HCT116 (cell line): Measurements from ENCODE around the gene TSPAN14.
"Not testable (repeated sequence)": the region's sequence is repeated elsewhere in the genome, so short reads cannot be mapped to it uniquely, and the experiment has no call there.

Source experiments
- ATF3 ChIP-seq: IDR thresholded peaks from 2 replicates; pipeline ENCODE4 v1.6.1; 2012
- CEBPB ChIP-seq: IDR thresholded peaks from 2 replicates; pipeline ENCODE4 v1.6.1; 2012; ENCODE audit warnings: low read depth
- EZH2 ChIP-seq: fragments of 200-600 bp; sonication (generic); IDR thresholded peaks from 2 replicates; pipeline ENCODE4 v1.6.1; 2017; ENCODE audit warnings: antibody characterized with exemption, mixed run types
- EZH2phosphoT487 ChIP-seq: fragments of 200-600 bp; IDR thresholded peaks from 2 replicates; pipeline ENCODE4 v1.6.1; 2018; ENCODE audit warnings: antibody characterized with exemption, borderline replicate concordance
- FOSL1 ChIP-seq: IDR thresholded peaks from 2 replicates; pipeline ENCODE4 v1.6.1; 2012; ENCODE audit warnings: low read depth
- JUND ChIP-seq: IDR thresholded peaks from 2 replicates; pipeline ENCODE4 v1.6.1; 2012
- POLR2A ChIP-seq: IDR thresholded peaks from 2 replicates; pipeline ENCODE4 v1.7.0; 2011; ENCODE audit warnings: borderline replicate concordance; ENCODE audit not compliant: insufficient read depth, insufficient read length; ENCODE audit errors: extremely low read depth
- POLR2AphosphoS5 ChIP-seq: IDR thresholded peaks from 2 replicates; pipeline ENCODE4 v1.6.1; 2011; ENCODE audit warnings: mild to moderate bottlenecking, low read depth, low read length, moderate library complexity
- RAD21 ChIP-seq: IDR thresholded peaks from 2 replicates; pipeline ENCODE4 v1.6.1; 2012; ENCODE audit warnings: low read depth, mild to moderate bottlenecking
- SIN3A ChIP-seq: IDR thresholded peaks from 2 replicates; pipeline ENCODE4 v1.6.1; 2012; ENCODE audit warnings: low read depth
- TF ChIP-seq, protein P1 (sequence below), 3 experiments: fragments of 200-600 bp in 1 of 3; sonication (generic) in 1 of 3; IDR thresholded peaks in 2 of 3; conservative IDR thresholded peaks in 1 of 3; 2 replicates each; pipeline ENCODE4 v1.5.1; 2012 to 2017; ENCODE audit warnings: low read depth in 2 of 3, low read length in 2 of 3, antibody characterized with exemption in 1 of 3, borderline replicate concordance in 1 of 3, control low read depth in 1 of 3, mild to moderate bottlenecking in 1 of 3, mixed read lengths in 1 of 3, mixed run types in 1 of 3, moderate library complexity in 1 of 3; ENCODE audit not compliant: insufficient read depth in 1 of 3

DNA sequence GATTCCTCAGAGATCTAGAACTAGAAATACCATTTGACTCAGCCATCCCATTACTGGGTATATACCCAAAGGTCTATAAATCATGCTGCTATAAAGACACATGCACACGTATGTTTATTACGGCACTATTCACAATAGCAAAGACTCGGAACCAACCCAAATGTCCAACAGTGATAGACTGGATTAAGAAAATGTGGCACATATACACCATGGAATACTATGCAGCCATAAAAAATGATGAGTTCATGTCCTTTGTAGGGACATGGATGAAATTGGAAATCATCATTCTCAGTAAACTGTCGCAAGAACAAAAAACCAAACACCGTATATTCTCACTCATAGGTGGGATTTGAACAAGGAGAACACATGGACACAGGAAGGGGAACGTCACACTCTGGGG, 26.3 kb downstream of the TSPAN14 start:
- not testable (repeated sequence) for TF ChIP-seq EZH2, JUND, POLR2A, CEBPB, RAD21, SIN3A, POLR2AphosphoS5, ATF3, EZH2phosphoT487, FOSL1
- TF ChIP-seq, protein P1, sequence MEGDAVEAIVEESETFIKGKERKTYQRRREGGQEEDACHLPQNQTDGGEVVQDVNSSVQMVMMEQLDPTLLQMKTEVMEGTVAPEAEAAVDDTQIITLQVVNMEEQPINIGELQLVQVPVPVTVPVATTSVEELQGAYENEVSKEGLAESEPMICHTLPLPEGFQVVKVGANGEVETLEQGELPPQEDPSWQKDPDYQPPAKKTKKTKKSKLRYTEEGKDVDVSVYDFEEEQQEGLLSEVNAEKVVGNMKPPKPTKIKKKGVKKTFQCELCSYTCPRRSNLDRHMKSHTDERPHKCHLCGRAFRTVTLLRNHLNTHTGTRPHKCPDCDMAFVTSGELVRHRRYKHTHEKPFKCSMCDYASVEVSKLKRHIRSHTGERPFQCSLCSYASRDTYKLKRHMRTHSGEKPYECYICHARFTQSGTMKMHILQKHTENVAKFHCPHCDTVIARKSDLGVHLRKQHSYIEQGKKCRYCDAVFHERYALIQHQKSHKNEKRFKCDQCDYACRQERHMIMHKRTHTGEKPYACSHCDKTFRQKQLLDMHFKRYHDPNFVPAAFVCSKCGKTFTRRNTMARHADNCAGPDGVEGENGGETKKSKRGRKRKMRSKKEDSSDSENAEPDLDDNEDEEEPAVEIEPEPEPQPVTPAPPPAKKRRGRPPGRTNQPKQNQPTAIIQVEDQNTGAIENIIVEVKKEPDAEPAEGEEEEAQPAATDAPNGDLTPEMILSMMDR (IDR thresholded peaks at IDR 0.05 in 2 of 3, conservative IDR thresholded peaks at IDR 0.05 in 1 of 3; ENCODE audit: borderline replicate concordance in 1 of 3, insufficient read depth in 1 of 3, low read depth in 2 of 3, low read length in 2 of 3) = not testable (repeated sequence)
